Measurements from ENCODE around the gene EHF.

GRCh38 chr11:34682825-34683224 is 61.9 kb downstream of the EHF start:
- TF ChIP-seq EZH2phosphoT487 (IDR thresholded peaks at IDR 0.05; ENCODE audit: insufficient read depth, low read depth) (no peak), EZH2 (IDR thresholded peaks at IDR 0.05; ENCODE audit: insufficient read depth, poor library complexity, severe bottlenecking) (no peak)
